ENCODE measurements around the gene CABLES1. TPM values are rescaled to one million over a fixed set of nuclear protein-coding genes. Genes with fewer than 3 reads are reported as not detected.
"Not testable (repeated sequence)": the region's sequence is repeated elsewhere in the genome, so short reads cannot be mapped to it uniquely, and the experiment has no call there.

Gene CABLES1
- total RNA-seq, 6 experiments from 2014 or later, result 7.4 to 21.5 (median 11.3) TPM

DNA sequence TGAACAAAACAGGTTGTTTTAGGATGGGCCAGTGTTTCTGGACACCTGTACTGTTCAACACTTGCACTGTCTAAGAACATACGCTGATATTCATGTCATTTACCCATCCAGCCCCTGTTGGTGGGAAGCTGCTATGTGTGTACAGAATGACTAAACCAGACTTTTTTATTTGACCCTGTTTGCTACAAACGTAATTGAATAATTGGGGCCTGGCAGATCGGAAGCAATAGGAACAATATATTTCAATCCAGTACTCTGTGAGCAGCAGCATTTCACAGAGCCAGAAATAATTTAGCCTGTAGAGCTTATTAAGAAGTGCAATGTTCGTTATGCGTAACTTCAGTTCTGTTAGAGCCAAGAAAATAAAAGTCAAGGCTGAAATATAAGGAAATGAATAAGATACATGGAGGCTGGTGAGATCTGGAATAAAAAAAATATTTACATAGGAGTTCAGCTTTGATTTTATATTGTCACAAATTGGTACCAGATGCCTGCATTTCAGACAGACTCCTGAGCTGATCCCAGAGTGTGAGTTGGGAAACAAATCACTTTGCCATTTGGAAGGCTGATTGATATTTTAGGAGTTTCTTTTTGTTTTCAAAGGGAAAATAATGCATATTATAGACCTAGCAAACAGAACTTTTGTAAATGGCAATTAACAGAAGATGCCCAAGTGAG is 19.7 kb downstream of the CABLES1 start:
- TF ChIP-seq, protein P1, sequence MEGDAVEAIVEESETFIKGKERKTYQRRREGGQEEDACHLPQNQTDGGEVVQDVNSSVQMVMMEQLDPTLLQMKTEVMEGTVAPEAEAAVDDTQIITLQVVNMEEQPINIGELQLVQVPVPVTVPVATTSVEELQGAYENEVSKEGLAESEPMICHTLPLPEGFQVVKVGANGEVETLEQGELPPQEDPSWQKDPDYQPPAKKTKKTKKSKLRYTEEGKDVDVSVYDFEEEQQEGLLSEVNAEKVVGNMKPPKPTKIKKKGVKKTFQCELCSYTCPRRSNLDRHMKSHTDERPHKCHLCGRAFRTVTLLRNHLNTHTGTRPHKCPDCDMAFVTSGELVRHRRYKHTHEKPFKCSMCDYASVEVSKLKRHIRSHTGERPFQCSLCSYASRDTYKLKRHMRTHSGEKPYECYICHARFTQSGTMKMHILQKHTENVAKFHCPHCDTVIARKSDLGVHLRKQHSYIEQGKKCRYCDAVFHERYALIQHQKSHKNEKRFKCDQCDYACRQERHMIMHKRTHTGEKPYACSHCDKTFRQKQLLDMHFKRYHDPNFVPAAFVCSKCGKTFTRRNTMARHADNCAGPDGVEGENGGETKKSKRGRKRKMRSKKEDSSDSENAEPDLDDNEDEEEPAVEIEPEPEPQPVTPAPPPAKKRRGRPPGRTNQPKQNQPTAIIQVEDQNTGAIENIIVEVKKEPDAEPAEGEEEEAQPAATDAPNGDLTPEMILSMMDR (IDR thresholded peaks at IDR 0.05), result no peak
- no peak for TF ChIP-seq POLR2A (IDR thresholded peaks at IDR 0.05)
- Histone ChIP-seq H3K4me1 (peaks cover 0 to 23% (median 9%) of the 10 kb centered on the region in 4 donors), H3K36me3 (no peaks in the 10 kb centered on the region), H3K27ac (no peak overlapping the region), H3K4me3 (no peak overlapping the region), H3K27me3 (no peaks in the 10 kb centered on the region), H3K9me3 (no peaks in the 10 kb centered on the region)
- 79% methylated on average over 5 of the region's 5 CpGs for WGBS (ENCODE audit: insufficient coverage, low coverage, low lambda C conversion rate, missing lambda C conversion rate)
- DNase-seq, result no peak
- intact Hi-C loops (cut with DNase I), result no loop called here
- no peak for ATAC-seq

GRCh38 chr18:23155537-23155936 is 20.3 kb downstream of the CABLES1 start:
- ATAC-seq, result no peak

GRCh38 chr18:23156134-23156533 is 20.8 kb downstream of the CABLES1 start:
- 39% methylated on average over 2 of the region's 7 CpGs for WGBS (ENCODE audit: insufficient coverage, low coverage, low lambda C conversion rate, missing lambda C conversion rate)
- intact Hi-C loops (cut with DNase I), result no loop called here

More at GRCh38 chr18:23155537-23155936, 20.3 kb downstream of the CABLES1 start:
- TF ChIP-seq POLR2A (IDR thresholded peaks at IDR 0.05), result no peak
- TF ChIP-seq, protein P1 (IDR thresholded peaks at IDR 0.05), result no peak
- H3K27ac ChIP-seq, result no peak overlapping the region
- H3K36me3 ChIP-seq, result no peaks in the 10 kb centered on the region
- intact Hi-C loops (cut with DNase I), result no loop called here
- H3K9me3 ChIP-seq, result no peaks in the 10 kb centered on the region
- no peak for DNase-seq
- peaks cover 0 to 29% (median 11%) of the 10 kb centered on the region in 4 donors for H3K4me1 ChIP-seq
- no peaks in the 10 kb centered on the region for H3K27me3 ChIP-seq
- WGBS (ENCODE audit: insufficient coverage, low coverage, low lambda C conversion rate, missing lambda C conversion rate), result 90% methylated on average over 5 of the region's 5 CpGs
- H3K4me3 ChIP-seq, result no peak overlapping the region

DNA sequence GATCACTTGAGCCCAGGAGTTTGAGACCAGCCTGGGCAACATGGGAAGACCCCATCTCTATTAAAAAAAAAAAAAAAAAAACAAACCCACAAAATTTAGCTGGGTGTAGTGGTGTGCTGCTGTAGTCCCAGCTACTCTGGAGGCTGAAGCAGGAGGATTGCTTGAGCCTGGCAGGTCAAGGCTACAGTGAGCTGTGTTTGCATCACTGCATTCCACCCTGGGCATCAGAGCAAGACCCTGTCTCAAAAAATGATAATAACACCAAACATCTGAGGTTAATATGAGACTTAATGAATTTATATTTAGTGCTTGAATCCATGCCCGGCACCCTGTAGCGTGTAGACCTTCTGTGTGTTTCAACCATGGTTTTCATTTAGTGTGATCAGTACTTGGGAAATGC is 22.8 kb downstream of the CABLES1 start:
- no peak for DNase-seq
- intact Hi-C loops (cut with DNase I), result no loop called here
- Histone ChIP-seq H3K9me3 (no peaks in the 10 kb centered on the region), H3K27ac (no peak overlapping the region), H3K4me3 (no peak overlapping the region), H3K36me3 (no peaks in the 10 kb centered on the region), H3K27me3 (no peaks in the 10 kb centered on the region), H3K4me1 (peaks cover 0 to 28% (median 12%) of the 10 kb centered on the region in 4 donors)
- TF ChIP-seq POLR2A (IDR thresholded peaks at IDR 0.05), result no peak
- TF ChIP-seq, protein P1 (IDR thresholded peaks at IDR 0.05), result no peak
- 46% methylated on average over 2 of the region's 2 CpGs for WGBS (ENCODE audit: insufficient coverage, low coverage, low lambda C conversion rate, missing lambda C conversion rate)
- no peak for ATAC-seq

More at GRCh38 chr18:23156134-23156533, 20.8 kb downstream of the CABLES1 start:
- TF ChIP-seq, protein P1 (IDR thresholded peaks at IDR 0.05), result no peak
- TF ChIP-seq POLR2A (IDR thresholded peaks at IDR 0.05), result no peak
- DNase-seq, result no peak
- no peak for ATAC-seq
- no peak overlapping the region for H3K27ac ChIP-seq
- H3K4me1 ChIP-seq, result peaks cover 0 to 33% (median 12%) of the 10 kb centered on the region in 4 donors
- no peaks in the 10 kb centered on the region for H3K9me3 ChIP-seq
- H3K4me3 ChIP-seq, result no peak overlapping the region
- no peaks in the 10 kb centered on the region for H3K27me3 ChIP-seq
- H3K36me3 ChIP-seq, result no peaks in the 10 kb centered on the region

DNA sequence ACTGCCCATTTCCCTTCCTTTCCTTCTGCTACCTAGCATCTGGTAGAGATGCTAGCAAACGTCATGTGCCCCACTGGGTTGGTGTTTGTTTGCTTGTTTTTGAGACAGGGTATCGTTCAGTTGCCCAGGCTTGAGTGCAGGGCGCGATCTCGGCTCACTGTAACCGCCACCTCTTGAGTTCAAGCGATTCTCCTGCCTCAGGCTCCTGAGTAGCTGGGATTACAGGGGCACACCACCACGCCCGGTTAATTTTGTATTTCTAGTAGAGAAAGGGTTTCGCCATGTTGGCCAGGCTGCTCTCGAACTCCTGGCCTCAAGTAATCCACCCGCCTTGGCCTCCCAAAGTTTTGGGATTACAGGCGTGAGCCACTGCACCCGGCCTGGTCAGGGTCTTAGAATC is 23.6 kb downstream of the CABLES1 start:
- WGBS (ENCODE audit: insufficient coverage, low coverage, low lambda C conversion rate, missing lambda C conversion rate), result 11% methylated on average over 1 of the region's 14 CpGs
- Histone ChIP-seq H3K27ac (peak overlapping the region in 2 of 3 donors; percentile 38 to 69), H3K4me1 (peaks cover 0 to 28% (median 12%) of the 10 kb centered on the region in 4 donors)
- H3K9me3 ChIP-seq; H3K36me3 ChIP-seq; DNase-seq; H3K27me3 ChIP-seq; H3K4me3 ChIP-seq; intact Hi-C loops (cut with DNase I): not testable (repeated sequence)
- ATAC-seq, result peak in 1 of 4 donors; percentile 6
